HL-60 (cell line): ENCODE data around the gene CPT1B.

ENCODE experiments used
- CTCF ChIP-seq: IDR thresholded peaks from one replicate; pipeline ENCODE4 v1.5.1; 2011; ENCODE audit warnings: low read length, control low read depth, inconsistent platforms; ENCODE audit not compliant: insufficient read depth
- GABPA ChIP-seq: IDR thresholded peaks from 2 replicates; pipeline ENCODE4 v1.6.1; 2012; ENCODE audit warnings: low read depth
- POLR2AphosphoS5 ChIP-seq: IDR thresholded peaks from 2 replicates; pipeline ENCODE4 v1.6.1; 2012; ENCODE audit warnings: low read depth
- REST ChIP-seq: IDR thresholded peaks from 2 replicates; pipeline ENCODE4 v1.6.1; 2012; ENCODE audit warnings: low read depth; ENCODE audit not compliant: insufficient replicate concordance
- SPI1 ChIP-seq: IDR thresholded peaks from 2 replicates; pipeline ENCODE4 v1.6.1; 2012; ENCODE audit warnings: low read depth, mild to moderate bottlenecking, borderline replicate concordance

GRCh38 chr22:50544746-50545253 is 33.4 kb downstream of the CPT1B start:
- TF ChIP-seq CTCF (no peak), REST (no peak), POLR2AphosphoS5 (no peak), GABPA (no peak), SPI1 (no peak)
